GM18526 (cell line): ENCODE results near the gene PDE3A.

Source experiments
- POLR2A ChIP-seq: IDR thresholded peaks from 3 replicates; pipeline ENCODE4 v1.6.1; 2011; ENCODE audit not compliant: insufficient read length; ENCODE audit errors: extremely low read depth

The PDE3A gene

DNA sequence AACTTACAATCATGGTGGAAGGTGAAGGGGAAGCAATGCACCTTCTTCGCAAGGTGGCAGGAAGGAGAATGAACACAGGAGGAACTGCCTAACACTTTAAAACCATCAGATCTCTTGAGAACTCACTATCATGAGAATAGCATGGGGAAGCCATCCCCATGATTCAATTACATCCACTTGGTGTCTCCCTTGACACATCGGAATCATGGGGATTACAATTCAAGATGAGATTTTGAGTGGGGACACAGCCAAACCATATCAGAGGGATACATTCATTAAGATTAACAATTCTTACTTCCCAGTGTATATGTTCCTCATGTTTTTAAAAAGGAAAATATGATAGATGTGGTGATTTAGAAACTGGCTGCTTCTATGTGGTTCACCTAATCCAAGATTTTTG is 117.9 kb downstream of the PDE3A start:
- TF ChIP-seq POLR2A: no peak

GRCh38 chr12:20487519-20487918 is 119.2 kb downstream of the PDE3A start:
- no peak for TF ChIP-seq POLR2A

GRCh38 chr12:20489645-20490044 is 121.3 kb downstream of the PDE3A start:
- no peak for TF ChIP-seq POLR2A

DNA sequence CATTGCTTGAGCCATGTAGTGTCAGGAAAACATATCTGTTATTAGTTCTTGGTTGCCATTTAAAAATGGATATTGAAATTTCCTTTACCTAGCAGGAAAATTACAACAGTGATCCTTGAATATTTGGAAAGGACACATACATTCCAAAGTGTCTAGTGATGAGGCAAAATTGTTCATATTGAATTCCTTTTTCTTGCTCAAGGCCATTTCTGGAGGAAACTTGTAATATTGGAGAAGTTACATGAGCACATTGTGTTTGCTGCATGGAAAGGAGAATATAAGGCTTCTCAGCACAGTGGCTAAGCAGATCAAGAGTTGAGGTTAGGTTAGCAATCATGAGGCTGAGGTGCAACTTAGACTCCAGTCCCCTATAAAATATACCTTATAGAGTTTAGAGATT is 121.9 kb downstream of the PDE3A start:
- TF ChIP-seq POLR2A: no peak

GRCh38 chr12:20491290-20491689 is 123.0 kb downstream of the PDE3A start:
- no peak for TF ChIP-seq POLR2A

GRCh38 chr12:20492251-20492760 is 124.0 kb downstream of the PDE3A start:
- TF ChIP-seq POLR2A: no peak

DNA sequence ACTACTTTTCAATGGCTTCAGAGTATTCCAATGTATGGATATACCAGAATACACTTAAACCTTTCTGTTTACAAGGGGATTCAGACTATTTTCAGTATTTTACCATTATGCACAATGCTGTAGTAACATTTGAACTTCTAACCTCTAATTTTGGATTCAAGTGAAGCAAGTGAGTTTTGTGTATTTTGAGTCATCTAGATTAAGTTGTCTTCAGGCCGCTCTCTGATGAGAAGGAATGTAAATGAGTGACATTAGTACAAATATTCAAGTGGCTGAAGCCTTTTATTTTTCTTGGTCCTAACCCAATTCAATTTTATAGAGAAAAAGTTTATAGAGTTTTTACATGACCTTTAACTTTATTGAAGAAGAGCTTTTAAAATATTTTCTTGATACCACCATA is 125.6 kb downstream of the PDE3A start:
- TF ChIP-seq POLR2A: no peak

GRCh38 chr12:20494851-20495250 is 126.5 kb downstream of the PDE3A start:
- no peak for TF ChIP-seq POLR2A

GRCh38 chr12:20495997-20496396 is 127.7 kb downstream of the PDE3A start:
- TF ChIP-seq POLR2A: no peak

- TF ChIP-seq POLR2A: no peak
Measured at GRCh38 chr12:20497707-20498106, 129.4 kb downstream of the PDE3A start.

GRCh38 chr12:20501958-20502357 is 133.6 kb downstream of the PDE3A start:
- no peak for TF ChIP-seq POLR2A

- TF ChIP-seq POLR2A: no peak
Measured at GRCh38 chr12:20503858-20504257, 135.5 kb downstream of the PDE3A start.

- TF ChIP-seq POLR2A: no peak
Measured at GRCh38 chr12:20505056-20505455, 136.7 kb downstream of the PDE3A start.

- no peak for TF ChIP-seq POLR2A
Measured at GRCh38 chr12:20507056-20507455, 138.7 kb downstream of the PDE3A start.

GRCh38 chr12:20507711-20508110 is 139.4 kb downstream of the PDE3A start:
- no peak for TF ChIP-seq POLR2A

- TF ChIP-seq POLR2A: no peak
Measured at GRCh38 chr12:20508359-20508758, 140.0 kb downstream of the PDE3A start.

DNA sequence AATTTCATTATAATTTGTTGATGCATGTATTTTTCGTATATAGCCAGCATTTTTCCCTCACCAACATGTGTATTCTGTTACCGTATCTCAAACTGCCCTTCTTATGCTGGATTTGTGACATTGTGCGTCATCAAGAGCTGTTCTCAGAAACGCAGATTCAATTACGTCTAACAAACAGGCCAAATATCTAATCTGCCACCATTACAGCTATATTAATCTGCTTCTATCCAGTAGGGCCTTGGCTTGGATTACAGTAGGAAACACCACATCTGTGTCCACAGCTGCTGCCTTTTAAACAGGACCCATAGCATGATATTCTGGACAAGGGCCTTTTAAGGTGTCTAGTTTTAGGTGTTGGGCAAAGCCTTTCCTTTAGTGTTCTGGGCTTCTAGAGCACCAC is 140.6 kb downstream of the PDE3A start:
- no peak for TF ChIP-seq POLR2A

- TF ChIP-seq POLR2A: no peak
Measured at GRCh38 chr12:20510811-20511210, 142.5 kb downstream of the PDE3A start.
